Stimulated activated CD4-positive, alpha-beta T cell treated with anti-CD3 and anti-CD28 coated beads, Interleukin-12 subunit alpha, Interleukin-12 subunit beta, amount 100 ng/mL, for 24 hours (primary cell): ENCODE results near the gene SLC7A5.
"Not testable (repeated sequence)": the region's sequence is repeated elsewhere in the genome, so short reads cannot be mapped to it uniquely, and the experiment has no call there.

ENCODE experiments used
- DNase-seq, 2 experiments: peaks; one replicate each; pipeline ENCODE4 v3.0.0-alpha.2; 2020; ENCODE audit warnings: low read depth in 2 of 2

Gene SLC7A5

GRCh38 chr16:87869061-87869878 lies at the start of gene SLC7A5:
Gene SLC7A5 (minus strand): TSS chr16:87869507. CDS start chr16:87869422, 85 bp downstream.
- DNase-seq: peak; percentile 80 to 87

GRCh38 chr16:87918338-87918737 lies 49.0 kb upstream of the SLC7A5 start:
- DNase-seq: no peak

- no peak for DNase-seq
Measured at GRCh38 chr16:87917503-87917902, 48.2 kb upstream of the SLC7A5 start.

- no peak for DNase-seq
Measured at GRCh38 chr16:87914812-87915211, 45.5 kb upstream of the SLC7A5 start.

- not testable (repeated sequence) for DNase-seq
Measured at GRCh38 chr16:87914021-87914725, 44.9 kb upstream of the SLC7A5 start.

- DNase-seq: not testable (repeated sequence)
Measured at GRCh38 chr16:87912691-87913090, 43.4 kb upstream of the SLC7A5 start.

GRCh38 chr16:87911106-87911763 lies 41.9 kb upstream of the SLC7A5 start:
- not testable (repeated sequence) for DNase-seq

GRCh38 chr16:87909203-87909935 lies 40.1 kb upstream of the SLC7A5 start:
- DNase-seq: peak; percentile 77 to 93

GRCh38 chr16:87908101-87908500 lies 38.8 kb upstream of the SLC7A5 start:
- not testable (repeated sequence) for DNase-seq

- DNase-seq: not testable (repeated sequence)
Measured at GRCh38 chr16:87905521-87905920, 36.2 kb upstream of the SLC7A5 start.

GRCh38 chr16:87904963-87905362 lies 35.7 kb upstream of the SLC7A5 start:
- DNase-seq: not testable (repeated sequence)

- not testable (repeated sequence) for DNase-seq
Measured at GRCh38 chr16:87900489-87900888, 31.2 kb upstream of the SLC7A5 start.

- peak; percentile 37 to 54 for DNase-seq
Measured at GRCh38 chr16:87897521-87898505, 28.5 kb upstream of the SLC7A5 start.

GRCh38 chr16:87896924-87897520 lies 27.7 kb upstream of the SLC7A5 start:
- not testable (repeated sequence) for DNase-seq

- not testable (repeated sequence) for DNase-seq
Measured at GRCh38 chr16:87896176-87896890, 27.0 kb upstream of the SLC7A5 start.

- peak; percentile 68 to 79 for DNase-seq
Measured at GRCh38 chr16:87895641-87896141, 26.4 kb upstream of the SLC7A5 start.

GRCh38 chr16:87894005-87894404 lies 24.7 kb upstream of the SLC7A5 start:
- not testable (repeated sequence) for DNase-seq

GRCh38 chr16:87891764-87892163 lies 22.5 kb upstream of the SLC7A5 start:
- no peak for DNase-seq

GRCh38 chr16:87889762-87890161 lies 20.5 kb upstream of the SLC7A5 start:
- DNase-seq: not testable (repeated sequence)
